GM21360 (cell line): ENCODE results near the gene GSDME.
A peak's percentile ranks its signal among the peaks of the same experiment; 100 is the strongest.

Experiments
- ATAC-seq: cut with Tn5 transposase; IDR thresholded peaks from one replicate; pipeline ENCODE4 v1.9.1; 2021; ENCODE audit warnings: mild to moderate bottlenecking, moderate library complexity; ENCODE audit not compliant: unreplicated experiment

Gene GSDME

DNA sequence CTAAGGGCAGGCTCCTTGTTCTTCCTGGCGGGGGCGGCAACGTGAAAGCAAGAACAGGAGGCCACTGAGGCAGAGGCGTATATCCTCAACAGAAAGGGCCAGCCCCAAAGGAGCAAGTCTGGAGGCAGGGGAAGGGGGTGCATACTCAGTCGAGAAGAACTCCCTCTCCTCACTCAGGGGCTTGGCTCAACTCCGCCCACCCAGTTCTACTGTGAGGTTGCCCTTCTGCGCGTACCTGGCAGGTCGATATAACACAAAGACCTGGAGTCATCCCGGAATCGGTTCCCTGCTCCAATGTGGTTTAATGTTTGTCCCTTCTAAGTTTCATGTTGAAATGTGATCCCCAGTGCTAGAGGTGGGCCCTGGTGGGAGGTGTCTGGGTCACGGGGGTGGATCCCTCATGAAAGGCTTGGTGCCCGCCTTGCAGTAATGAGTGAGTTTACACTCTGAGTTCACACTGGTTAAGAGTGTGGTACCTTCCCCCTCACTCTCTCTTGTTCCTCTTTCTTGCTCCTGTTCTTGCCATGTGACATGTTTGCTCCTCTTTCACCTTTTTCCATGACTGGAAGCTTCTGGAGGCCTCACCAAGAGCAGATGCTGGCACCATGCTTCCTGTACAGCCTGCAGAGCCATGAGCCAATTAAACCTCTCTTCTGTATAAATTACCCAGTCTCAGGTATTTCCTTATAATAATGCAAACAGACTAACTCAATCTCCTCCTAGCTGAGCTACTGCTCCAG, 32.6 kb downstream of the GSDME start:
- no peak for ATAC-seq

DNA sequence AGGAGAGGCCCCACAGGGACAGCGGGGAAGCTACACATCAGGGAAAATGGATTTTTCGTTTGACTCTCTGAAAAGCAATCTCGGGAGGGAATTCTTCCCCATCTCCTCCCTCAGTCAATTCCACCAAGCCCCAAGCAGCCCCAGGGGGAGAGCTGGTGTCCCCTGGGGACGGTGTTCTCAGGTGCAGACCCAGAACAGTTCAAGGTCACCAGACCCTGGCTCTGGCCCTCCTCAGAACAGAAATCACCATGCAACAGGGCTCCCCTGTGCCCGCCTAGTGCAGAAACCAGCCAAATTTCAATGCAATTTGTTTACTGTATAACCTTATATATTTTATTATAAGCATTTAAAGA, 34.1 kb downstream of the GSDME start:
- ATAC-seq: no peak

DNA sequence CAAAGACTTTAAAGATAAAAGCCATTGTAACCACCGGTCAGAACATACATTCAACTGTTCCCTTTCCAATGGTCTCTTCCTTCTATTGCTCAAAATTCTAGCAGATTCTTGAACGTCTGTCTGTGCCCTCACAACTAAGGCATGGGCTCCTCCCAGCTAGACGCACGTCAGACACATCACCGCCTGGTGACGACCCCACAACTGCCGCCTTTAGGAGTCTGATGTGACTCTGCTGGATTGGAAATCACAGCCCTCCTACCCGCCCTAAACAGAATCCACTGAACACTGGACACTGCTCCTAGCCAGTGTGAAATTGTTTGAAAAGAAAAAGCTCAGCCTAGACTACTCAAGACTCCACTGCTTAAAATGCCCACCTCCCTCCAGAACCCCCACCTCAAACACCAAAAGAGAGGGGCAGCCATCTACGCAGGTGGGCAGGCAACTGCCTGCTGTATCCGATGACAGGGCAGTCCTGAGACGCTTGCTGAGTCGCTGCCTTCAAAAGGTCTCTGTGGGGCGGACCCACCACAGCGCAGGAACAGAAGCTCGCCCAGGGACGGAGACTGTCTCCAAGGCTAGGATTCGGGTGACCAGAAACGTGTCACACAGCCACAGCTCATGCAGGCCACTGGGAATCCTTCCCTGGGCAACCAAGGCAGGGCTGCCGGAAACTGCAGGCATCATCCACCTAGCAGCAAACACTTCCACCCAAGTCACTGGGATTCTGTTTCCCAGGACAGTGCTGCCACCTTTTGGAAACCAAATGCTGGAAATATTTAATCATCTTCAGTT, 34.7 kb downstream of the GSDME start:
- no peak for ATAC-seq

DNA sequence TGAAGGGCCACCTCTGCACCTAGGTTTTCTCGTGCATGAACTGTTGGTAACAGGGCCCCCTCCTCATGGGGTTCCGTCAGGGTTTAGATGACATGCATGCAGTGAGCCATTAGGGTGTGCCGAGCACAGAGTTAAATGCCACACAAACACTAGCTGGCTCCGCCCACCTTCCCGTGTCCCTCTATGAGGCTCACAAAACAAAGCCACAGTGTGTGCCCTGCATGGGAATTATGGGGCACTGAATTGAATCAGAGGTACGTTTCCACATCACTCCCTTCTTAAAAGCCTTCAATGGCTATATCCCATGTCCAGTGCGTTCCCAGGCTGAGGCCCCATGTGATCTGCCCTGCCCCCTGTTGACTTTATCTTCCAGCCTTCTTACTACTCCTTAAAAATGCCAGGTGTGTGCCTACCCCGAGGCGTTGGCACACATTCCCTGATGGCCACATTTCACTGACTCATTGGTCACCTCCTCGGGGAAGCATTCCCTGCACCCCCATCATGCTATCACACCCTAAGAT, 35.7 kb downstream of the GSDME start:
- ATAC-seq: no peak

DNA sequence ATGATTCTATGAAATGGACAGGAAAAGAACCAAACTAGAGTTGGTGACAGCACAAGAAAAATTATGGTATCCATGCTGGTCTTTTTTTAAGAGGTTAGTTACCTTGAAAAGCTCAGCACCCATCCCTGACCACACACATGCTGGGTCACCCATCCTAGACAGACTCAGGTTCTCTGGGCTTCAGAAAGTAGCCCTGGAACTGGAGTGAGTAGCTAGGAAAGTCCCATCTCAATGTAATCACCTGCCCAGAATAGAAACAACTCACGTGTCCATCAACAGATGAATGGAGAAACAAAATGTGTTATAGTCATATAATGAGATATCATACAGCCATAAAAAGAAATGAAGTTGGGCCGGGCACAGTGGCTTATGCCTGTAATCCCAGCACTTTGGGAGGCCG, 37.0 kb downstream of the GSDME start:
- no peak for ATAC-seq

DNA sequence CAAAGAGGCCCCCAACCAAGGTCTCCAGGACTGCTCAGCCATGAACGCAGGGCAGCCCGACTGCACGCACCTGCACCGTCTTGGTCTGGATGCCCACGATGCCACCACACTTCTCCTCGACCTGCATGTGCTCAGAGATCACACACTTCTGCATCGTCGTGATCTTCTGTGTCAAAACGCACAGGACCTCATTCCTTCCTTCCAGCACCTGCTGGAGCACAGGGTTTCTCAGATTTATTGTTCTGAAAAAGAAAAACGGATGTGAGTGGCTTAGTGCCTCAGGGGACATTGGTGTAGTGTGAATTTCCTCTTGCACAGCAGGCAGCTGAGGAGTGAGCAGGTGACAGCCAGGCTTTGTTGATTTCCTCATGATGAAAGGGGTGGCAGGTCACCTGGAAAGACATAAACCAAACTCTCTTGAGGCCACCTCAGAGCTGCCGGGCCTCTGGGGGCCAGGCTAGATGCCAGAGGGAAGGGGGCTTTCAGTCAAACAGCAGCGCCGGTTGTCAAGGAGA, 38.2 kb downstream of the GSDME start:
- ATAC-seq: peak; percentile 52

DNA sequence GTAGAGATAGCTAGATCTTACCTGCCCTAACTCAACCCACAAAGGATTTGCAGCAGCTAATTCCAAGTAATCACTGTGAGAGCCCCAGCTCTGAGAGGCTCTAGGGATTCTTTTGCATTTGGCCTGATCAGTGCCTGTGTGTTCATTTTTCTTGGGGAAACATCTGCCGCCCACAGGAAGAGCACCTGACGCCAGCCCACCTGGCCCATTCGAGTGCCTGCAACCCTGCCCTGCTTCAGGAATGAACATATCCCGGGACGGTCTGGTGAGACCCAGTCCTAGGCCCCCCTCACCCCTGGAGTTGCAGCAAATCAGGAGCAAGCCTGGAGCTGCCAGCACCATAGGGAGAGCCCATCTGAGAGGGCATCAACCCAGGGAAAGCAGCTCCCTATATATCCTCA, 38.8 kb downstream of the GSDME start:
- no peak for ATAC-seq

DNA sequence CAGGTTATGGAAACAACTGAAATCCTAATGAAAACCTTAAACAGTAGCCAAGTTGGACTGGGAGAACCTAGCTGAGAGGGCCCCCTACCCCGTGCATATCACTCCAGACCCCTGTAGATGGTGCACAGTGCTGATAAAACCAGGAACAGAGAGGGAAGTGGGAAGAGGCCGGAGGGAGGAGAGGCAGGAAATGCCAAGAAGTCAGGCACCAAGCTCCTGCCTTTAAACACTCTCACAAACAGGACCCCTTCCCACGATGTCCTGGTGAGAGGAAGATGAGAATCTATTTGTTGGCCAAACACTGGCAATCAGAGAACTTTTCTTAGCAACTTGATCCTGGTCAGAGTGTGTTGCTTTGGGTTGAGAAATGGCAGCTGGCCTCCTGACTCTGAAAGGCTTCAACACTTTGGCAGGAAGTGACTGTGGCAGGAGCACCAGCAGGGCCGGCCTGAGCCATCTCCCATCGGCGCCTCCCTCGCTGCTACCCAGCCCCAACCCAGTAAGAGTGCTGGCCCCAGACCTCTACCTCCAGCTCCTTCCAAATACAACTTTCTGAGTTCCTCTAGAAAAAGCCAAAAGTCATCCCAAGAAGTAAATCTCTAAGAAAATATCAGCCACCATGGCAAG, 39.5 kb downstream of the GSDME start:
- no peak for ATAC-seq

DNA sequence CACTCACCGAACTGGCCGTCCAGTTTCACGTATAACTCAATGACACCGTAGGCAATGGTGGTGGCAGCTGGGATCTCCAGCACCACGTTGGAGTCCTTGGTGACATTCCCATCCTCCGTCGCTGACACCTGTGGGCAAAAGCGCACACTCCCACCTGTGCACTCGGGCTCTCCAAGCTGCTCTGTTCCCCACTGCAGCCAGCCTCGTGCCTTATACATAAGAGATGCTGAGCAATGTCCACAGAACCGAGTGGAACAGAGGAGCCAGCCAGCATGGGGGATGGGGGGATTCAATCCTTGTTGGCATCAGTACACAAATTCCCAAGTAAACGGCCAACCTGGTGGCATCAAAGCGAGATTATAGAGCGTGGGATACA, 40.0 kb downstream of the GSDME start:
- ATAC-seq: no peak

DNA sequence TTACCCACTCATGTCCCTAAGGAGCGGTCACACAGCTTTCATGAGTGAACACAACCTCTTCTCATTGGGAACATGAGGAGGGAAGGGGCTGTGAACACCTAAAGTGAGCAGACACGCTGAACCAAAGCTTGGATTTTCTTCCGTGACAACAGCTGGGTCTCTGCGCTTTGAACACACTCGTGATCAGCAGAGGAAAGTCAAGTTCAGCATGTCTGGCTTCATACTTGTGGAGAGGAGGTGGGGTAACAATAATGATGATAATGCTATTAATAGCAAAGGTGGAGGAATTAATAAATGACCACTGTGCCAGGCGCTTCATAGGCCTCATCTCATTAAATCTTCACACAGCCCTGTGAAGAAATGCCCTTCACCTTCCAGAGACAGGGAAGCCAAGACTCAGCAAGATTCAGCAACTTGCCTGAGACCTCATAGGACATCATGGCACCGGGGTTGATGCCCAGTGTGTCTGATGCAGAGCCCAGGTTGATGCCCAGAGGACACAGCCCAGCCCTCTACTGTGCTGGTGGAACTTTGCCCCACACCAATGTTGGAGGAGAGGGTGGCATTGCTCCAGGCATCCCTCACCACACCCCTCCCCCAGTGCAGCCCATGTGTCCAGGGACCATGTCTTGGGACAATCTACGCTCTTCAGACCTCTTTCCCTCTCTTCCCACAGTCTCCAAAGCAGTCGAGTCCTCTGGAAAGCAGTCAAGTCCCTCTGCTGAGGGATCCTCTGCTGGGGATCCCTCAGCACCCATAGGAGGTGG, 40.6 kb downstream of the GSDME start:
- ATAC-seq: no peak

DNA sequence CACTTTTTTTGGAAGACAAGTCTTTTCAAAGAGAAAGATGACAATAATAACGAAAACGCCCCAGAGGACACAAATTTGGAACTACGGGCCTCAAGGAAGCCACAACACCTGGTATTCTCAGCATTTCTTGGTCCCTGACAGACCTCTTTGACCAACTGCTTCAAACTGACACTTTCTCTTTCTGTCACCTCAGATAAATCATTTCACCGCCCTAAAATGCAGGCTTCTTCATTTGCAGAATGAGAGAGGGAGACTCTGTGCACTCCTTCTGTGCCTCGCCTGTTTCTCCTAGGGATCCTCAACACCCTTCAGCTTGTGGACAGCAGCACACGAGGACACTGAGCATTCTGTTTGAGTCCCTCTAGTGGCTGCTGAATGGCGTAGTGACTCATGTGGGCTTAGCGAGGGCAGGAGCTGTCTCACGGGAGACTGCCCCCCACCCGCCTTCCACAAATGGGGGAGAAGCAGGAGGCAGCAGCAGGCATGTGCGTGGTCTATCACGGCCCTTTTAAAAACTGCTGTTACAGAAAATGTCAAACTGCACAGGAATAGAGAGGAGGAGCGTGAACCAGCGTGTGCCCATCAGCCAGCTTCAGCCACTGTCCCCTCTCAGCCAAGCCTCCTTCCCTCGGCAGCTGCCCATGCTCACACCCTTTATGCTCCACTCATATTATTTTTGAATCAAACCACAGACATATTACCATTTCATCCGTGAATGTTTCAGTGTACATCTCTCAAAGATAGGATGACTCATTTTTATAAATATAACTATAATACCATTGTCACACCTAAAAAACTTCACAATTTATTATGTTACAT, 41.4 kb downstream of the GSDME start:
- ATAC-seq: peak; percentile 36

DNA sequence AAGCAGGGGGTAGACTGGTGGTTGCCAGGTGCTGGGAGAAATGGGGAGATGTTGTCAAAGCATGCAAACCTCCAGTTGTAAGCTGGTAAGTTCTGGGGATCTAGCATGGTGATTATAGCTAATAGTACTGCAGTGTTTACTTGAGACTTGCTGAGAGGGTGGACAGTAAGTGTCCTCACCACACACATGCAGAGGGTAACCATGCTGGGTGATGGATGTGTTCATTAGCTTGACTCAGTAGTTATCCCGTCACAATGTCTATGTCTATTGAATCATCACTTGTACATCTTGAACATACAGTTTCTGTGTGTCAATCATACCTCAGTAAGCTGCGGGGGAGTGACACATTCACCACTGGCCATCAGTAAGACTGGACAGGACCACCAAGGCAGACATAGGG, 42.1 kb downstream of the GSDME start:
- no peak for ATAC-seq

DNA sequence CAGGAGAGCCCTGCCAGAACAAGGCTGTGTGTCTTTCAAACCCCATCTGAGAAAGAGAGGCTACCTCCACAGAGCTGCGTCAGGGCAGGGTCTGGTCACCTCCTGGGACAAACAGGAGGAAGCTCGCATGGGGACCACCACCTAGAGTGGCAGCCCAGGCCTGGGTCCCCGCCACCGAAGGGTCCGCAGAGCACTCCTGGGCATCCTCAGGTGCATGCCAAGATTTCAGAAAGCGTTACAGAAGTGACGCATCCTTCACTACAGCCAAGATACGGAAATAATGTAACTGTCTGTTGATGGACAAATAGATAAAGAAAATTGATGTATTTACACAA, 42.6 kb downstream of the GSDME start:
- no peak for ATAC-seq

DNA sequence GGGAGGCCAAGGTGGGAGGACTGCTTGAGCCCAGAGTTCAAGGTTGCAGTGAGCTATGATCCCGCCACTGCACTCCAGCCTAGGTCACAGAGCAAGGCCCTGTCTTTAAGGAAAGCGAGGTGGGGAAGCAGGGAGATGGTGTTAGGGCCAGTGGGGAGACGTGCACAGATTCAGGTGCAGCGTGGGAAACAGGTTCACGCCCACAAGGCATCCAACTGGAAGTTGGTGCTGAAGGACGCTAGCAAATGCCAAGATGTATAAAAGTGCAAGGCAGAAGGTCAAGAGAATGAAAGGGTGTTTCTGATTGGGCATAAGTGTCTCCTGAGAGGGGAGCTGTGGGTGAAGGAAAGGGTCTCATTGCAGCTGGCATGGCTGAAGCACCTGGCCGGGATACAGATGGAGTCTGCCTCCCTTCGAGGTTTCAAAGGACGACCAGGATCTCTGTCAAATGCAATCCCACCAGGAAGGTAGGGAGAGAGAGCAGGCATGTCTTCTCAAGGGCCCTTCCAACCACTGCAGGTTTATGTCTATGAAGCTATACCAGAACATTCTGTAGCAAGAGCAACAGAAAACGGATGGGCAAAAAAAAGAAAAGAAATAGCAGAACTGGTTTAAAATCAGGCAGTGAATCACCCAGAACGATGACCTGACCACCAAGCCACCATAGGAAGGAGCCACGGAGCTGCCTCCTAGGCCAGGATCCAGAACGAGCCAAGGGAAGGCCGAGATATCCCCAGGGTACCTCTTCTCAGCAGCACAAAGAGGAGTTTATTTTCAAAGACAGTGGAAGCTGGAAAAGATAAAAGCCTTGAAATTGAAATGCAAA, 43.2 kb downstream of the GSDME start:
- no peak for ATAC-seq

DNA sequence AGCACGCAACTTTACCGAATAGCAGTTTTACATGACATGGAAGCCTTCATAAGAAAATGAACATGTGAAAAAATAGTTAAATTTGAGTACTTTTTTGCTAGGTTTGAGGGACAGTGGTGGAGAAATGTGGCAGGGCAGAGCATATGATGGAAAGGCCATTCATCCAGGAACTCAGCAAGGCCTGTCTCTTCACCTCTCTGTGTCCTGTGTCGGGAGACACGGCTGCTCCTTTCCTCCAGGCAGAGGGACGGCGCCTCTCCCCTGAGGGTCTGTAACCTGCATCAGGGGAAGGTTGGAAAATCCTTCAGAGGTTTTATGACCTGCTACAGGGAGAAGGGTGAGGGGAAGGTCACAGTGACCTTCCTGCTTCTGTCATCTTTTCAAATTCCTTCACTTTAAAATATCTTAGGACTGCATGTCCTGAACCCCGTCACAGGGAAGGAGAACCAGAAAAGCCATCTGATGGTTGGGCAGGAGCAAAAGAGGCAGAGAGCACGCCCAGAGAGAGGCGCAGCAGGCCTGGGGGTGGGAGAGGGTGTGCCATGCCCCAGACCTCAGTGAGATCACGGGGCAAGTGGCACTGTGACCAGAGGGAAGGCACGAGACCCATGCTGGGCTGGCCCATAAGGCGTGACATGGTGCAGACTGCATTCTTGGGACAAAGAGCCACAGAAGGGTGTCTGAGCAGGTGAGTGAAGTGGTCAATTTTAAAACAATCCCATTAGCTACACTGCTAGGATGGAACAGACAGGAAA, 44.0 kb downstream of the GSDME start:
- ATAC-seq: no peak

DNA sequence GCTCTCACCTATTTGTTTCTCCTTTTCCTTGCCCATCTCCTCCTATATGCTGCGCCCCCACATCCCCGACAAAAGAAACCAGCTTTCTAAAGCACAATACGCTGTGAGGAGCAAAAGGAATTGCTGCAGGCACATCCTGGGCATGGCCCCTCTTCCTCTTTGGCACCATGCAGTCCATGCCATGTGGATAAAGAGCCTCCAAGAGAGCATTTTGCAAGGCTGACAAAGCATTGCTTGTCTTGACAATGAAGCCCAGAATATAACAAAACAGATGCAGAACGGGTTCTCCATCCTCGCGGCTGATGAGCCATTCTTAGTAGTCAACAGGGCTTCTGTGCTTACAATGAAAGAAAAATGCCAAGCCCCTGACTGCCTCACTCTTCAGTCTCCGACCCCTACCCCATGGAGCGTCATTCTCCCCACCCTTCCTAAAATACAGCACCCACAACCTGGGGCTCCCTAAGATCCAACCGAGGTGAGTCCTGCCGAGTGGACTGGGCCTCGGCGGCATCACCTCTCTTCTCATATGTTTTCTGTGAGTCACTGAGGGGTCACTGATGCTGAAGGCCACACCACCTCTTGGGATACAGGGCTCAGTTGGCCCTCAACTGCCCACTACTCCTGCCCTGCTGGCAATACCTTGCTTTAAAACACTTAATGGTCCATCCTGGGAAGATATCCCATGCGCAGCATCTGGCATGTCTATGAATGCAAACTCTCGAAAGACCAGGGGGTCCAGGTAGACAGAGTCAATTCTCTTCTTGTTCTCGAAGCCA, 47.5 kb downstream of the GSDME start:
- ATAC-seq: no peak

DNA sequence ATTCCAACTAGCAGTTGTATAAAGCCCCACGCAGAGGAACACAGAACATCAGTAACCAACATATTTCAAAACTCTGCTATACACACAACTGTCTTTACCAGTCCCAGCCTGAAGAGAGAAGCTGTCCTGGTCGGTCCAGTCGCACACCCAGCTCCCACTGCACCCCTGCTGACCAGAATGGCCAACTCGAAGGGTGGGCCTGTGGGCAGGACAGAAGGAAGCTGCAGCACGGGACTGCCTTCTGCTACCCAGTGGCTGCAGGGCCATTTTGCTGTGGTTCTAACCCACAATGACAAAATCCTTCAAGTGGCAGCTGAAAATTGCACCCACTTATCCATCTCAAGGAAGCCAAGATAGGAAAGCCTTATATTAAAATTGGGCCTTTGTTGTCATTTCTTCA, 48.2 kb downstream of the GSDME start:
- no peak for ATAC-seq
